Measurements from ENCODE around the gene TARM1. TPM values are rescaled to one million over a fixed set of nuclear protein-coding genes. Genes with fewer than 3 reads are reported as not detected.

The TARM1 gene
- total RNA-seq, 1 donor from 2014 or later = not detected

GRCh38 chr19:54030895-54031586, 50.1 kb downstream of the TARM1 start:
- DNase-seq (ENCODE audit: low spot score) = no peak

- no peak for DNase-seq (ENCODE audit: low spot score)
These were observed 51.2 kb downstream of the TARM1 start for GRCh38 chr19:54029930-54030490.

- DNase-seq (ENCODE audit: low spot score) = no peak
These were observed 51.9 kb downstream of the TARM1 start for GRCh38 chr19:54029301-54029700.

GRCh38 chr19:54026656-54027055, 54.5 kb downstream of the TARM1 start:
- no peak for DNase-seq (ENCODE audit: low spot score)

GRCh38 chr19:54024660-54025059, 56.5 kb downstream of the TARM1 start:
- no peak for DNase-seq (ENCODE audit: low spot score)

GRCh38 chr19:54023191-54023590, 58.0 kb downstream of the TARM1 start:
- no peak for DNase-seq (ENCODE audit: low spot score)

GRCh38 chr19:54021932-54022331, 59.2 kb downstream of the TARM1 start:
- DNase-seq (ENCODE audit: low spot score) = no peak

- DNase-seq (ENCODE audit: low spot score) = no peak
These were observed 59.8 kb downstream of the TARM1 start for GRCh38 chr19:54021363-54021762.

Other genes with a start within 250 kb of the TARM1 start
- gene MYADM, start 213.5 kb downstream of the TARM1 start, total RNA-seq = 155 TPM
- gene PRKCG, start 199.2 kb downstream of the TARM1 start, total RNA-seq = not detected
- gene CACNG7, start 172.1 kb downstream of the TARM1 start, total RNA-seq = not detected
- 0.08 TPM for gene CACNG8, start 118.4 kb downstream of the TARM1 start, total RNA-seq
- gene CACNG6, start 89.7 kb downstream of the TARM1 start, total RNA-seq = not detected
- gene VSTM1, start 17.5 kb downstream of the TARM1 start, total RNA-seq = not detected
- gene OSCAR, start 19.4 kb upstream of the TARM1 start, total RNA-seq = 1.7 TPM
- gene NDUFA3, start 21.5 kb upstream of the TARM1 start, total RNA-seq = 126 TPM
- 16.8 TPM for gene TFPT, start 34.3 kb upstream of the TARM1 start, total RNA-seq
- 59.0 TPM for gene PRPF31, start 34.4 kb upstream of the TARM1 start, total RNA-seq
- 54.6 TPM for gene CNOT3, start 56.4 kb upstream of the TARM1 start, total RNA-seq
- gene LENG1, start 78.4 kb upstream of the TARM1 start, total RNA-seq = 5.8 TPM
- gene TMC4, start 91.8 kb upstream of the TARM1 start, total RNA-seq = 155 TPM
- 175 TPM for gene MBOAT7, start 108.2 kb upstream of the TARM1 start, total RNA-seq
- gene TSEN34, start 109.9 kb upstream of the TARM1 start, total RNA-seq = 27.7 TPM
- gene RPS9, start 119.5 kb upstream of the TARM1 start, total RNA-seq = 1,389 TPM
- 5.6 TPM for gene LILRB3, start 141.6 kb upstream of the TARM1 start, total RNA-seq
- gene LILRA6, start 161.4 kb upstream of the TARM1 start, total RNA-seq = 1.6 TPM
- 5.3 TPM for gene LILRB5, start 175.9 kb upstream of the TARM1 start, total RNA-seq
- 2.6 TPM for gene LILRB2, start 199.7 kb upstream of the TARM1 start, total RNA-seq
- 2.1 TPM for gene LILRA5, start 231.8 kb upstream of the TARM1 start, total RNA-seq

Measured in ureter (tissue), 1 donor.